Left ventricle myocardium inferior (tissue), 1 donor: ENCODE measurements around the gene AGBL4. TPM values are rescaled to one million over a fixed set of nuclear protein-coding genes. Genes with fewer than 3 reads are reported as not detected.

Experiments
- DNase-seq: peaks from one replicate; pipeline ENCODE4 v3.0.0-alpha.2; 2020
- H3K27ac ChIP-seq: fragments of 200-600 bp; replicated peaks from 2 replicates; pipeline ENCODE4 v1.8.0; 2021
- H3K27me3 ChIP-seq: fragments of 200-600 bp; 2 replicates; pipeline ENCODE4 v1.8.0; 2021; ENCODE audit warnings: low read depth
- H3K36me3 ChIP-seq: fragments of 200-600 bp; 2 replicates; pipeline ENCODE4 v1.8.0; 2021
- H3K4me1 ChIP-seq: fragments of 200-600 bp; 2 replicates; pipeline ENCODE4 v1.8.0; 2021
- H3K4me3 ChIP-seq: fragments of 200-600 bp; 2 replicates; pipeline ENCODE4 v1.8.0; 2021; ENCODE audit warnings: mild to moderate bottlenecking, moderate library complexity
- H3K9me3 ChIP-seq: fragments of 200-600 bp; replicated peaks from 2 replicates; pipeline ENCODE4 v1.8.0; 2021
- intact Hi-C: fragments of 100-400 bp; cut with micrococcal nuclease; formaldehyde crosslinking; loops from one replicate; pipeline ENCODE4 v1.11.0; 2022
- total RNA-seq: library from RNA; stranded (reverse); fragmentation: NEBNext Ultra II Directional; extraction: Animal tissue kit (Norgen Biotek cat#: 25700); gene quantifications from one replicate; pipeline ENCODE4 v1.2.1, GENCODE V29; 2021
- TF ChIP-seq, protein P1 (sequence below): fragments of 200-600 bp; IDR thresholded peaks from 2 replicates; pipeline ENCODE4 v1.8.0; 2021; ENCODE audit warnings: antibody characterized with exemption, mild to moderate bottlenecking, borderline replicate concordance
- donor health status: DM: no; HTN: yes; CAD: no; lungs with severe emphysema.

Gene AGBL4
- total RNA-seq, 1 donor from 2014 or later, result 0.38 TPM

DNA sequence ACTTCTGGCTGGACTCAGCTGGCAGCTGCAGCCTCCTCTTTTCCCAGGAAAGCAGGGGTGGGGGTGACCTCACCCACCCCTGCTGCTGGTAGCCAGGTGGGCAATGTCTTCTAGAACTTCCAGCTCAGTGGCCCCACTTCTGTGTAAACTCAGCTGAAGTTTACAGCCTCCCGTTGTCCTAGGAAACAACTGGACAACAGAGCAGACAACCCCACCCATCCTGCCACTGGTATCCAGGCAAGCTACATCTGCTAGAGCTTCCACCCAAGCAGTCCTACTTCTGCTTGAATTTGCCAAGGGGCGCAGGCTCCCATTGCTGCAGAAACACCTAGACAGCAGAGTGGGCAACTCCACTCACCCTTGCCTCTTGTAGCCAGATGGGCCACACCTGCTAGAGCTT, 937.4 kb downstream of the AGBL4 start:
- TF ChIP-seq, protein P1, sequence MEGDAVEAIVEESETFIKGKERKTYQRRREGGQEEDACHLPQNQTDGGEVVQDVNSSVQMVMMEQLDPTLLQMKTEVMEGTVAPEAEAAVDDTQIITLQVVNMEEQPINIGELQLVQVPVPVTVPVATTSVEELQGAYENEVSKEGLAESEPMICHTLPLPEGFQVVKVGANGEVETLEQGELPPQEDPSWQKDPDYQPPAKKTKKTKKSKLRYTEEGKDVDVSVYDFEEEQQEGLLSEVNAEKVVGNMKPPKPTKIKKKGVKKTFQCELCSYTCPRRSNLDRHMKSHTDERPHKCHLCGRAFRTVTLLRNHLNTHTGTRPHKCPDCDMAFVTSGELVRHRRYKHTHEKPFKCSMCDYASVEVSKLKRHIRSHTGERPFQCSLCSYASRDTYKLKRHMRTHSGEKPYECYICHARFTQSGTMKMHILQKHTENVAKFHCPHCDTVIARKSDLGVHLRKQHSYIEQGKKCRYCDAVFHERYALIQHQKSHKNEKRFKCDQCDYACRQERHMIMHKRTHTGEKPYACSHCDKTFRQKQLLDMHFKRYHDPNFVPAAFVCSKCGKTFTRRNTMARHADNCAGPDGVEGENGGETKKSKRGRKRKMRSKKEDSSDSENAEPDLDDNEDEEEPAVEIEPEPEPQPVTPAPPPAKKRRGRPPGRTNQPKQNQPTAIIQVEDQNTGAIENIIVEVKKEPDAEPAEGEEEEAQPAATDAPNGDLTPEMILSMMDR, result no peak
- intact Hi-C loops, result no loop called here
- no peak for DNase-seq
- Histone ChIP-seq H3K4me3 (no peak overlapping the region), H3K27ac (no peak overlapping the region), H3K4me1 (no peaks in the 10 kb centered on the region), H3K9me3 (peaks cover 24% of the 10 kb centered on the region), H3K36me3 (no peaks in the 10 kb centered on the region), H3K27me3 (peaks cover 9% of the 10 kb centered on the region)

DNA sequence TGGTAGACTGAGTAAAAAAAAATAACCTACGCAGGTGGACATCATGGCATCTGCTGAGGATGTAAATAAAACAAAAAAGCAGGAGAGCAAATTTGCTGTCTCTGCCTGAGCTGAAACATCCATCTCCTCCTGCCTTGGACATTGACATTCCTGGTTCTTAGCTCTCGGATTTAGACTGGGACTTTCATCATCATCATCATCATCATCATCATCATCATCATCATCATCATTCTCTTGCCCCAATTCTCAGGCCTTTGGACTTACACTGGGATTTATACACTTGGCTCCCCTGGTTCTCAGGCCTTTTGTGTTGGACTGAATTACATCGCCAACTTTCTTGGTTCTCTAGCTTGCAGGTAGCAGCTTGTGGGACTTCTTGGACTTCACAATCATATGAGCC, 938.7 kb downstream of the AGBL4 start:
- TF ChIP-seq, protein P1, result no peak
- H3K27ac ChIP-seq, result no peak overlapping the region
- H3K4me1 ChIP-seq, result no peaks in the 10 kb centered on the region
- H3K9me3 ChIP-seq, result peaks cover 15% of the 10 kb centered on the region
- intact Hi-C loops, result no loop called here
- peaks cover 9% of the 10 kb centered on the region for H3K27me3 ChIP-seq
- no peak overlapping the region for H3K4me3 ChIP-seq
- no peaks in the 10 kb centered on the region for H3K36me3 ChIP-seq
- DNase-seq, result no peak

DNA sequence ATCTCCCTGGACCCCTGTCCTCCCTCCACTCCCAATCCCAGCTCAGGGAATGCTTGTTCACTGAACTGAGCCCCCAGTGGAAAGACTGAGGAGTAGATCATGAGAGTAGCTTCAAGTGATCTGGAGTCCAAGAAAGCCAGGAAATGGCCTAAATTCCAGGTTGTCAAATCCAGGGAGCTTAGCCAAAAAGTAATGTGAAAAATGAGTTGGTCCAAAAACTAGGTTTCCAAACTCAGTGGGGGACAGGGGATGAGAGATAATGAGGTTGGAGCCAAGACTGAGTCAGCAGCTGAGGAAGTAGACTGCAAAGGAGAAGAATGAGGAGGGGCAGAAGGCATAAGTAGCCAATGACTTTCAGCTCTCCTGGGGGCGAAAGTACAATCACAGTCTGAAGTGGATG, 963.0 kb downstream of the AGBL4 start:
- Histone ChIP-seq H3K4me1 (no peaks in the 10 kb centered on the region), H3K27ac (no peak overlapping the region), H3K9me3 (no peaks in the 10 kb centered on the region), H3K36me3 (no peaks in the 10 kb centered on the region), H3K27me3 (no peaks in the 10 kb centered on the region), H3K4me3 (no peak overlapping the region)
- TF ChIP-seq, protein P1, result no peak
- intact Hi-C loops, result no loop called here
- no peak for DNase-seq

DNA sequence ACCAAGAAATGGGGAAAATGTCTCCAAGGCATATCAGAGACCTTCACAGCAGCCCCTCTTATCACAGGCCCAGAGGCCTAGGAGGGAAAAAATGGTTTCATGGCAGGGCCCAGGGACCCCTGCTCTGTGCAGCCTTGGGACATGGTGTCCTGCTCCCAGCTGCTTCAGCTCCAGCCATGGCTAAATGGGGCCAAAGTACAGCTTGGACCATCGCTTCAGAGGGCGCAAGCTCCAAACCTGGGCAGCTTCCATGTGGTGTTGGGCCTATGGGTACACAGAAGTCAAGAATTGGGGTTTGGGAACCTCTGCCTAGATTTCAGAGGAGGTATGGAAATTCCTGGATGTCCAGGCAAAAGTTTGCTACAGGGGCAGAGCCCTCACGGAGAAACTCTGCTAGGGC, 964.7 kb downstream of the AGBL4 start:
- TF ChIP-seq, protein P1, result no peak
- no peaks in the 10 kb centered on the region for H3K27me3 ChIP-seq
- intact Hi-C loops, result no loop called here
- H3K4me1 ChIP-seq, result no peaks in the 10 kb centered on the region
- H3K9me3 ChIP-seq, result no peaks in the 10 kb centered on the region
- no peak for DNase-seq
- H3K27ac ChIP-seq, result no peak overlapping the region
- H3K4me3 ChIP-seq, result no peak overlapping the region
- no peaks in the 10 kb centered on the region for H3K36me3 ChIP-seq

DNA sequence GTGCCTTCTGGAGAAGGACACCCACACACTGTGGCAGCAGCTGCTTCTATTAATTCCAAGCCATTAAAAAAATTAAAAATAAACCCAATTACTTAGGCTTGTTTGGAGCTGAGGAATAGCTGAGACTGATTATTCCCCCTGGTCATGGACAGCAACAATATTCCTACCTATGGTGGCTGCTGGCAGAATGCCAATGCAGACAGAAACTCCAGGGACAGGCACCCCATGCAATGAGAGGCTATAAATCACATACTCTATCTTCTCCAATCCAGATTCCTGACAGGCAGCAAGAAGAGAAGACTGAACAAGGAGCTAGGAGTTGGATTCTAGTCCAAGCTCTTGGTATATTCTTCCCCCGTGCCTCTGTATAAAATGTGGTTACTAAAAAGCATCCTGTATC, 971.7 kb downstream of the AGBL4 start:
- intact Hi-C loops, result no loop called here
- no peaks in the 10 kb centered on the region for H3K9me3 ChIP-seq
- no peaks in the 10 kb centered on the region for H3K27me3 ChIP-seq
- H3K4me3 ChIP-seq, result no peak overlapping the region
- no peaks in the 10 kb centered on the region for H3K4me1 ChIP-seq
- TF ChIP-seq, protein P1, result no peak
- no peaks in the 10 kb centered on the region for H3K36me3 ChIP-seq
- DNase-seq, result no peak
- H3K27ac ChIP-seq, result no peak overlapping the region

DNA sequence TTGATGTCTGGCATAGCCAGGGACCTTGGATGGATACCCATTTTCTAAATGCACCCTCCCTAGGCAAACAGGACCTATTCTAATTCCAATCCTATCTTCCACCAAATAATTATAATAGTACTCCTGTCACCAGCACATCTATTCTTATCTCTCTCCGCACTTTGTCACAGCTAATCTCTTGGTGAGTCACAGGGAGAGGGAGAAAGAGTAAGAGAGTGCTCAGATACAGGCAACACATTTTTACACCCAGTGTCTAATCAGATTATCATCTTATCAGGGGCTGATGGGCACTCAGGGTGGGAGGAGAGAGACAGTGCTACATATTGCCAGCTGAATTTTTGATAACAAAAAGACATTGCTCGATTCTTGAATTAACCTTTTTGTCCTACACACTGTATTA, 972.1 kb downstream of the AGBL4 start:
- TF ChIP-seq, protein P1, result no peak
- no peaks in the 10 kb centered on the region for H3K36me3 ChIP-seq
- H3K4me3 ChIP-seq, result no peak overlapping the region
- no peaks in the 10 kb centered on the region for H3K4me1 ChIP-seq
- no peak overlapping the region for H3K27ac ChIP-seq
- no peaks in the 10 kb centered on the region for H3K27me3 ChIP-seq
- H3K9me3 ChIP-seq, result no peaks in the 10 kb centered on the region
- no peak for DNase-seq
- intact Hi-C loops, result no loop called here
